ENCODE results near the gene PAGR1. TPM values are rescaled to one million over a fixed set of nuclear protein-coding genes. Genes with fewer than 3 reads are reported as not detected.

Gene PAGR1
- total RNA-seq, 3 donors from 2014 or later = 26.6 to 40.5 (median 29.8) TPM

- Histone ChIP-seq H3K36me3 (no peaks in the 10 kb centered on the region), H3K4me1 (peaks cover 8 to 31% of the 10 kb centered on the region in 2 donors), H3K4me3 (peak overlapping the region; percentile 63 to 84 (median 83)), H3K27ac (peak overlapping the region; percentile 89 to 99), H3K9me3 (no peaks in the 10 kb centered on the region), H3K27me3 (no peaks in the 10 kb centered on the region)
- no peak for TF ChIP-seq CTCF (IDR thresholded peaks at IDR 0.05)
- intact Hi-C loops (cut with DNase I; ENCODE audit: low total_unique reads) = loop anchor here (10.0 kb wide), 1 partner anchor 58 kb away; the partner anchor contains the start of gene CDIPT
- DNase-seq (ENCODE audit: low spot score in 2 of 2) = no peak
Observed at GRCh38 chr16:29806641-29807425, 9.1 kb upstream of the PAGR1 start.

GRCh38 chr16:29807426-29808218, 8.3 kb upstream of the PAGR1 start:
- Histone ChIP-seq H3K9me3 (no peaks in the 10 kb centered on the region), H3K4me3 (peak overlapping the region; percentile 63 to 84 (median 83)), H3K36me3 (no peaks in the 10 kb centered on the region), H3K27ac (peak overlapping the region; percentile 89 to 99), H3K27me3 (no peaks in the 10 kb centered on the region), H3K4me1 (peaks cover 8 to 31% of the 10 kb centered on the region in 2 donors)
- peak; percentile 79 to 88 (median 84) for TF ChIP-seq POLR2AphosphoS5 (IDR thresholded peaks at IDR 0.05)
- peak; percentile 13 to 61 (median 47) for TF ChIP-seq CTCF (IDR thresholded peaks at IDR 0.05)
- peak; percentile 29 for TF ChIP-seq POLR2A (IDR thresholded peaks at IDR 0.05)
- DNase-seq (ENCODE audit: low spot score in 2 of 2) = peak; percentile 86 to 91
- intact Hi-C loops (cut with DNase I; ENCODE audit: low total_unique reads) = loop anchor here (10.0 kb wide), 1 partner anchor 57 kb away; the partner anchor contains the start of gene CDIPT

GRCh38 chr16:29808219-29808900, 7.6 kb upstream of the PAGR1 start:
- peak overlapping the region; percentile 89 to 99 for H3K27ac ChIP-seq
- no peaks in the 10 kb centered on the region for H3K36me3 ChIP-seq
- H3K4me3 ChIP-seq = peak overlapping the region; percentile 63 to 84 (median 83)
- TF ChIP-seq POLR2AphosphoS5 (IDR thresholded peaks at IDR 0.05) (no peak), POLR2A (IDR thresholded peaks at IDR 0.05) (no peak), CTCF (IDR thresholded peaks at IDR 0.05) (no peak)
- peaks cover 8 to 31% of the 10 kb centered on the region in 2 donors for H3K4me1 ChIP-seq
- no peak for DNase-seq (ENCODE audit: low spot score in 2 of 2)
- intact Hi-C loops (cut with DNase I; ENCODE audit: low total_unique reads) = loop anchor here (10.0 kb wide), 1 partner anchor 56 kb away; the partner anchor contains the start of gene CDIPT
- no peaks in the 10 kb centered on the region for H3K27me3 ChIP-seq
- no peaks in the 10 kb centered on the region for H3K9me3 ChIP-seq

- Histone ChIP-seq H3K4me3 (peak overlapping the region in 2 of 3 donors; percentile 83 to 84), H3K9me3 (no peaks in the 10 kb centered on the region), H3K36me3 (no peaks in the 10 kb centered on the region), H3K4me1 (peaks cover 8 to 26% of the 10 kb centered on the region in 2 donors), H3K27me3 (no peaks in the 10 kb centered on the region), H3K27ac (peak overlapping the region; percentile 89 to 99)
- intact Hi-C loops (cut with DNase I; ENCODE audit: low total_unique reads) = loop anchor here (10.0 kb wide), 1 partner anchor 56 kb away; the partner anchor contains the start of gene CDIPT
- TF ChIP-seq CTCF (IDR thresholded peaks at IDR 0.05) (no peak), POLR2AphosphoS5 (IDR thresholded peaks at IDR 0.05) (no peak), POLR2A (IDR thresholded peaks at IDR 0.05) (no peak)
- DNase-seq (ENCODE audit: low spot score in 2 of 2) = no peak
Observed at GRCh38 chr16:29809031-29809747, 6.8 kb upstream of the PAGR1 start.

All from breast epithelium (tissue), 4 donors.